ENCODE measurements around the gene GAL3ST2. TPM values are rescaled to one million over a fixed set of nuclear protein-coding genes. Genes with fewer than 3 reads are reported as not detected.

The GAL3ST2 gene
- total and polyA plus RNA-seq, 8 donors = 0.26 to 0.31 (median 0.29) TPM; not detected in 2

DNA sequence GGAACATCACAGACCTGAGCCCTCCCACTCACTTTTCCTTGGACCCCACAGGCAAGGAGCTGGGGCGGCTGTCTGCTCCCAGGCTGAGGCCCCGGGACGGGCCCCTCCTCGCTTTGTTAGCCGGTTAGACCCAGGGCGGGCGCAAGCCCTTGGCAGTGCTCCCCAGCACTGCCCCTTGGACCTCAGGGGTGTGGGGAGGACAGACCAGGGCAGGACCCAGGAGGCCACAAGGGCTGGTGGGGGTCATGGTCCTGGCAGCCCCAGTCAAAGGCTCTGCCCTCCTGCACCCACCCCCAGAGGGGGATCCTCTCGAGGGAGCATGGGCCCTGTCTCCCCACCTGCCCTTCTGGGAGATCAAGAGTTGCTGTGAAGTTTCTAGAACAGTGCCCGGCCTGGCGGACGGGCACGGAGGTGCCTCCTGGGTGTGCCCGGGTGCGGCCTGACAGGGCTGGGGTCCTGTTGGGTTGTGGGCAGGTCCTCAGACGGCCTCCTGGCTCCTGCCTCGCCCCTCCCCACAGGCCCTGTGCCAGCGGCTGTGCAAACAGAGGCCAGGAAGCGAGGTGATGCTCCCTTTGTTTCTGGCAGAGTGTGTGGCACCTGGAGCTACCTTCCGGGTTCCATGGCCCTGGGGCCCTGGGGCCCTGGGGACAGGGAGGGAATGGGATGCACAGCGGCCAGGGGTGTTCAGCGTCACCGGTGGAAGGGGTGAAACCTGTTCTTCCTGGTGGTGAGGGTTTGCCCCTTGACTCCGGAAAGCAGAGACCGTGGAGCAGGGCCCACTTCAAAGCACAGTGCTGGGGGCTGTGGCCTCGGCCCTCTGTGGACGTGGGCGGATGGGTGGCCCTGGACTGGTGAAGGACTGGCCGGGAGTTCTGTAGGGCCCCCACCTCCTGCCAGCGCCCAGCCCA is 2.9 kb upstream of the GAL3ST2 start:
- TF ChIP-seq, protein P1, sequence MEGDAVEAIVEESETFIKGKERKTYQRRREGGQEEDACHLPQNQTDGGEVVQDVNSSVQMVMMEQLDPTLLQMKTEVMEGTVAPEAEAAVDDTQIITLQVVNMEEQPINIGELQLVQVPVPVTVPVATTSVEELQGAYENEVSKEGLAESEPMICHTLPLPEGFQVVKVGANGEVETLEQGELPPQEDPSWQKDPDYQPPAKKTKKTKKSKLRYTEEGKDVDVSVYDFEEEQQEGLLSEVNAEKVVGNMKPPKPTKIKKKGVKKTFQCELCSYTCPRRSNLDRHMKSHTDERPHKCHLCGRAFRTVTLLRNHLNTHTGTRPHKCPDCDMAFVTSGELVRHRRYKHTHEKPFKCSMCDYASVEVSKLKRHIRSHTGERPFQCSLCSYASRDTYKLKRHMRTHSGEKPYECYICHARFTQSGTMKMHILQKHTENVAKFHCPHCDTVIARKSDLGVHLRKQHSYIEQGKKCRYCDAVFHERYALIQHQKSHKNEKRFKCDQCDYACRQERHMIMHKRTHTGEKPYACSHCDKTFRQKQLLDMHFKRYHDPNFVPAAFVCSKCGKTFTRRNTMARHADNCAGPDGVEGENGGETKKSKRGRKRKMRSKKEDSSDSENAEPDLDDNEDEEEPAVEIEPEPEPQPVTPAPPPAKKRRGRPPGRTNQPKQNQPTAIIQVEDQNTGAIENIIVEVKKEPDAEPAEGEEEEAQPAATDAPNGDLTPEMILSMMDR (IDR thresholded peaks at IDR 0.05) = no peak
- DNase-seq (peak in 1 of 4 donors; percentile 52), ATAC-seq (no peak)
- H3K27me3 ChIP-seq = peaks cover 0 to 70% of the 10 kb centered on the region in 2 donors
- intact Hi-C loops (cut with DNase I) = no loop called here
- no peaks in the 10 kb centered on the region for H3K36me3 ChIP-seq
- peaks cover 0 to 7% of the 10 kb centered on the region in 2 donors for H3K4me1 ChIP-seq
- H3K4me3 ChIP-seq = no peak overlapping the region
- H3K9me3 ChIP-seq = no peaks in the 10 kb centered on the region
- no peak overlapping the region for H3K27ac ChIP-seq

DNA sequence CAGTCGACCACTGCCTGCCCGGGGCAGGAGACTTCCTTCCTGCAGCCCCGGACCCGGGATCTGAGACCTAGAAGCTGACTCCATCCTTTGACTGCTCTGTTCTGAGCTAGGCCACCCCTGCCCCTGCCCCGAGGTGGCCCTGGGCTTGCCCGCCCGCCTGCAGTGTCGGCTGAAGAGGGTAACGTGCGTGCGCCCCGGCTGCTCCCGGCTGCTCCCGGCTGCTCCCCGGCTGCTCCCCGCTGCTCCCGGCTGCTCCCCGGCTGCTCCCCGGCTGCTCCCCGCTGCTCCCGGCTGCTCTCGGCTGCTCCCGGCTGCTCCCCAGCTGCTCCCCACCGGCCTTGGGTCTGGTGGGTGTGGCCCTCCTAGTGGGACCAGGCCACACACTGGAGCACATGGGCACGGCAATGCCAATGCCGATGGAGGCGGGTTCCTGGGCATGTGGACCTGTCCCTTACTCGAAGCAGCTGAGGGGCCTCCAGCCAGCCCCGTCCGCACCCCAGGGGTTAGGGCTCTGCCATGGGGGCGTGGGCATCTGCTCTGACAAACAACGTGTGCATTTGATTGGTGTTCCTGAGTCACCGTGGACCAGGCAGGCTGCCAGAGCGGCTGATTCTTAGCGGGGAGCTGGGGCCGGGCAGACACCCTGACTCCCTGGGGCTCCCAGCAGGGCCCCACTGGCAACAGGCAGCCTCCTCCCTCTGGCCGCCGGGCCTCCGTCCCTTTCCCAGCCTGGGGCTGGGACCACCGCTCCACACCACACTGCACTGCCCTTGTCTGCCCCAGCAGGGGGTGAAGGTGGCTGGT is 2.0 kb upstream of the GAL3ST2 start:
- DNase-seq = no peak

DNA sequence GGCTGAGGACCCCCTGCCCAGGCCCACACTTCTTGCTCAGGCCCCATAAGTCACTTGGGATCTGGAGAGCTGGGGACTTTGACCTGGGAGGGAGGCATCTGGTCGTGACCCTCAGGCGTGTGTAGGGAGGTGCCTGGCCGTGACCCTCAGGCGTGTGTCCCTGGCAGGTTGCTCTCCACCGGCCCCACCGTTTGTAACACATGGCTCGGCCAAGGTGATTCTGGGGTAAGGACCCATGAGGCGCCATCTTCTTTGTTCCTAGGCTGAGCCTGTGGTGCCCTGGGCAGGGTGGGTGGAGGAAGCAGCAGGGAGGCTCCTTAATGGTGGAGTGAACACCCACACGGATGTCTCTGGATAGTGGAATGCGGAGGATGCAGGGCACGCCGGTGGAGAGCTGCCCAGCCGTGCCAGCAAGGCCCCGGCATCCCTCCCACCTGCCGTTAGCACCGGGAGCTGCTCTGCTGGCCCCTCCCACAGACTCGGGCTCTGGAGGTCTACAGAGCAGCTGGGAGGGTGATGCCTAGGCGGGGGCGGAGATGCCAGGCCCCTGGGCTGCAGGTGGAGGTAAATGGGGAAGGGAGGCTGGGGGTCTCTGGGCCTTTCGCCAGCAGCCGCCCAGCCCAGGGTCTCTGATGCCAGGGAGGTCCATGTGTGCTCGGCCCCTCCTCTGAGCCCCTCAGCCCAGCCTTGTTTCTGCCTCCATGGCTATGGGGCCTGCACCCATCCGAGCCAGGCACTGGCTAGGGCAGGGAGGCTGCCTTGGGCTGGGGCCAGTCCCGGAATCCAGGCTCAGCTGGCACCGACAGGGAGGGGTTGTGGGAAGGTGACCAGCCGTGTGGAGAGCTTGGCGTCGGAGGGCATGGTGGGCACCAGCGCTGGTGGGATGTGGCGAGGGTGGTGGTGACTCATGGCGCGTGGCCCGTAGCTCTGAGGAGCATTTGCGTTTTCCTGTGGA is 1.1 kb upstream of the GAL3ST2 start:
- H3K27me3 ChIP-seq = peaks cover 0 to 70% of the 10 kb centered on the region in 2 donors
- intact Hi-C loops (cut with DNase I) = no loop called here
- peaks cover 0 to 3% of the 10 kb centered on the region in 2 donors for H3K9me3 ChIP-seq
- H3K4me1 ChIP-seq = peaks cover 0 to 7% of the 10 kb centered on the region in 2 donors
- no peak overlapping the region for H3K27ac ChIP-seq
- DNase-seq = peak in 1 of 4 donors; percentile 71
- H3K36me3 ChIP-seq = no peaks in the 10 kb centered on the region
- ATAC-seq = no peak
- TF ChIP-seq, protein P1 (IDR thresholded peaks at IDR 0.05) = no peak
- no peak overlapping the region for H3K4me3 ChIP-seq

More for the DNA sequence above, 2.0 kb upstream of the GAL3ST2 start:
- no peaks in the 10 kb centered on the region for H3K9me3 ChIP-seq
- peaks cover 0 to 7% of the 10 kb centered on the region in 2 donors for H3K4me1 ChIP-seq
- intact Hi-C loops (cut with DNase I) = no loop called here
- H3K27me3 ChIP-seq = peaks cover 0 to 70% of the 10 kb centered on the region in 2 donors
- H3K27ac ChIP-seq = no peak overlapping the region
- H3K36me3 ChIP-seq = no peaks in the 10 kb centered on the region
- no peak overlapping the region for H3K4me3 ChIP-seq
- no peak for ATAC-seq
- TF ChIP-seq, protein P1 (IDR thresholded peaks at IDR 0.05) = no peak

DNA sequence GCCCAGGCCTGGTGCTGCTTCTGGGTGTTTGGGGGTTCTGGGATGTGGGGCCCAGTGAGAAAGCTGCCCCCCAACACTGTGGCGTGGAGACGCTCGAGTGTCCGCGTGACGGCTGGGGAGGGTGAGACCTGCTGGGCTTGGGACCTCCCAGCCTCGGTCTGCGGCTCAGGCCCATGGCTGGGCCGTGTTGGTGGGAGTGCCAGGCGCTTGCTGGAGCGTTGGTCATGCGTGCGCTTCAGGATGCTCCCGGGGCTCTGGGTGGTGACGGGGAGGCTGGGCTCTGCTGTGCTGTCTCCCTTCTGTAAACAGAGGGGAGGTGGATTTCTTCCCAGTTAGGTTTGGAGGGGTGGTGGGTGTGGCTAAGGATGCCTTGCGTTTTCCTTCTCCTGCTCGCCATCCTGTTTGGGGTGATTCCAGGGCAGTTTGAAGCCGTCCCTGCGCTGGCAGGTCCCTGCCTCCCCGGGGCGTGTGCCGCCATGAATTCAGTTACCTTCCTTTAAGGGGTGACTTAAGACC is 606 bp downstream of the GAL3ST2 start:
- TF ChIP-seq, protein P1 (IDR thresholded peaks at IDR 0.05) = no peak
- no peaks in the 10 kb centered on the region for H3K4me1 ChIP-seq
- H3K27me3 ChIP-seq = peaks cover 0 to 56% of the 10 kb centered on the region in 2 donors
- H3K36me3 ChIP-seq = no peaks in the 10 kb centered on the region
- ATAC-seq (no peak), DNase-seq (peak in 1 of 4 donors; percentile 63)
- no peak overlapping the region for H3K27ac ChIP-seq
- H3K9me3 ChIP-seq = peaks cover 0 to 16% of the 10 kb centered on the region in 2 donors
- intact Hi-C loops (cut with DNase I) = no loop called here
- no peak overlapping the region for H3K4me3 ChIP-seq

Measured in left lung (tissue), 10 donors.